ENCODE measurements around the gene RBM15.

GRCh38 chr1:110298991-110299390 is 40.2 kb upstream of the RBM15 start:
- TF ChIP-seq, protein P1, sequence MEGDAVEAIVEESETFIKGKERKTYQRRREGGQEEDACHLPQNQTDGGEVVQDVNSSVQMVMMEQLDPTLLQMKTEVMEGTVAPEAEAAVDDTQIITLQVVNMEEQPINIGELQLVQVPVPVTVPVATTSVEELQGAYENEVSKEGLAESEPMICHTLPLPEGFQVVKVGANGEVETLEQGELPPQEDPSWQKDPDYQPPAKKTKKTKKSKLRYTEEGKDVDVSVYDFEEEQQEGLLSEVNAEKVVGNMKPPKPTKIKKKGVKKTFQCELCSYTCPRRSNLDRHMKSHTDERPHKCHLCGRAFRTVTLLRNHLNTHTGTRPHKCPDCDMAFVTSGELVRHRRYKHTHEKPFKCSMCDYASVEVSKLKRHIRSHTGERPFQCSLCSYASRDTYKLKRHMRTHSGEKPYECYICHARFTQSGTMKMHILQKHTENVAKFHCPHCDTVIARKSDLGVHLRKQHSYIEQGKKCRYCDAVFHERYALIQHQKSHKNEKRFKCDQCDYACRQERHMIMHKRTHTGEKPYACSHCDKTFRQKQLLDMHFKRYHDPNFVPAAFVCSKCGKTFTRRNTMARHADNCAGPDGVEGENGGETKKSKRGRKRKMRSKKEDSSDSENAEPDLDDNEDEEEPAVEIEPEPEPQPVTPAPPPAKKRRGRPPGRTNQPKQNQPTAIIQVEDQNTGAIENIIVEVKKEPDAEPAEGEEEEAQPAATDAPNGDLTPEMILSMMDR (IDR thresholded peaks at IDR 0.05; ENCODE audit: extremely low read depth in 1 of 2, insufficient read depth in 1 of 2, low read depth in 1 of 2, low read length in 2 of 2), result no peak
- TF ChIP-seq EZH2 (IDR thresholded peaks at IDR 0.05; ENCODE audit: borderline replicate concordance, low read depth, low read length, severe bottlenecking), result no peak
- no peak for TF ChIP-seq JUN (IDR thresholded peaks at IDR 0.05; ENCODE audit: borderline replicate concordance, insufficient read depth, insufficient read length, low read depth)

Measured in endothelial cell of umbilical vein (primary cell).